ENCODE measurements around the gene RABL6. TPM values are rescaled to one million over a fixed set of nuclear protein-coding genes. Genes with fewer than 3 reads are reported as not detected.

RABL6 gene
- total RNA-seq, 3 donors from 2014 or later (not counting 1 experiment from before 2014, with no cell fraction given): 72.7 to 82.5 (median 75.9) TPM

DNA sequence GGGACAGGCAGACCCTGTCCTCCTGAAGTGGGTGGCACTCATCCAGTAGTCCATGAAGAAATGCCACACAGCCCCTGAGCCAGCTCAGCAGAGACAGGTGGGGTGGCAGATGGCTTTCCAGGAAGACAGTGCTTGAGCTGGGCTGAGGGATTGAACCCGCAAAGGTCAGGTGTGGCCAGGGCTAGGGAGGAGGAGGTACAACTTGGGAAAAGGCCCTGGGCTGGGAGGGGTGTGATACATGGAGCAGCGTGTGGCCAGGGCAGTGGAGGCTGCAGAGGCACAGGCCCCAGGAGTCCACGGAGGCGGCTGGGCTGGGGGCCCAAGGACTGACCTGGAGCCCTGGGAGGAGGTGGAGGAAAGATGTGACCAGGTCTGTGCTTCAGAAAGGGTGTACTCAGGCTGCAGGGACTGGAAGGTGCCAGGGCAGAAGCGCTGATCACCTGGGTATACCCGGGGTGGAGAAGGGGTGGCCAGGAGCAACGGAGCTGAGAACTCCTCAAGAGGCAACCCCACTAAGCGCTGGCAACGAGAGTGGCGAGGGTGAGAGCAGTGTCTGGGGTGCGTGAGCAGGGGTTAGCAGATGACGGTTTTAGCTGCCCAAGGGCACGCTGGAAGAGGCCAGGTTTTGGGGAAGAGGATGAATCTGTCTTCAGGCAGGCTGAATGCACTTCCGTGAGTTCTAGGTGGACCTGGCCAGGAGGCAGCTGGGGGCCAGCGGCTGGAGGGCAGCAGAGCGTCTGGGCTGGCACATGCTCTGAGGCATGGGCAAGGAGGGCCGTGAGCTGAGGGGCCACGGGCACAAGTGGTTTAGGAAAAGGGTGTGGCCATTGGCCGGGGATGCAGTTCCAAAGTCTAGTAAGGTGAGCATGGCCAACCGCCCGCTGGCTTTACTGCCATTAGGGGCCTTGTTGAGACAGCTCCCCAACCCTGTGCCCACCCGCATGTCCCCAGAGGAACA lies 3.9 kb upstream of the RABL6 start:
- TF ChIP-seq, protein P1, sequence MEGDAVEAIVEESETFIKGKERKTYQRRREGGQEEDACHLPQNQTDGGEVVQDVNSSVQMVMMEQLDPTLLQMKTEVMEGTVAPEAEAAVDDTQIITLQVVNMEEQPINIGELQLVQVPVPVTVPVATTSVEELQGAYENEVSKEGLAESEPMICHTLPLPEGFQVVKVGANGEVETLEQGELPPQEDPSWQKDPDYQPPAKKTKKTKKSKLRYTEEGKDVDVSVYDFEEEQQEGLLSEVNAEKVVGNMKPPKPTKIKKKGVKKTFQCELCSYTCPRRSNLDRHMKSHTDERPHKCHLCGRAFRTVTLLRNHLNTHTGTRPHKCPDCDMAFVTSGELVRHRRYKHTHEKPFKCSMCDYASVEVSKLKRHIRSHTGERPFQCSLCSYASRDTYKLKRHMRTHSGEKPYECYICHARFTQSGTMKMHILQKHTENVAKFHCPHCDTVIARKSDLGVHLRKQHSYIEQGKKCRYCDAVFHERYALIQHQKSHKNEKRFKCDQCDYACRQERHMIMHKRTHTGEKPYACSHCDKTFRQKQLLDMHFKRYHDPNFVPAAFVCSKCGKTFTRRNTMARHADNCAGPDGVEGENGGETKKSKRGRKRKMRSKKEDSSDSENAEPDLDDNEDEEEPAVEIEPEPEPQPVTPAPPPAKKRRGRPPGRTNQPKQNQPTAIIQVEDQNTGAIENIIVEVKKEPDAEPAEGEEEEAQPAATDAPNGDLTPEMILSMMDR (IDR thresholded peaks at IDR 0.05): no peak
- Histone ChIP-seq H3K4me3 (ENCODE audit: low read length) (no peak overlapping the region), H3K4me1 (ENCODE audit: control insufficient read depth, insufficient read depth, low read length) (peaks cover 44% of the 10 kb centered on the region), H3K27ac (ENCODE audit: low read length) (no peak overlapping the region), H3K36me3 (ENCODE audit: control insufficient read depth, insufficient read depth, low read length) (peaks cover 2% of the 10 kb centered on the region), H3K27me3 (ENCODE audit: control insufficient read depth, insufficient read depth, low read length) (peaks cover 13% of the 10 kb centered on the region), H3K9me3 (ENCODE audit: control insufficient read depth, insufficient read depth, low read length) (no peaks in the 10 kb centered on the region)
- Mint-ChIP-seq H3K4me1 (peaks cover 19 to 44% of the 10 kb centered on the region in 2 donors), H3K27ac (peak overlapping the region in 1 of 2 donors; percentile 20), H3K36me3 (no peaks in the 10 kb centered on the region), H3K9me3 (no peaks in the 10 kb centered on the region), H3K27me3 (ENCODE audit: low read depth in 2 of 2) (peaks cover 0 to 9% of the 10 kb centered on the region in 2 donors), H3K4me3 (peak overlapping the region; percentile 21)
- 98% methylated on average over 22 of the region's 22 CpGs for WGBS (ENCODE audit: insufficient coverage)
- ATAC-seq (no peak), DNase-seq (no peak)
- intact Hi-C loops (cut with micrococcal nuclease): no loop called here

DNA sequence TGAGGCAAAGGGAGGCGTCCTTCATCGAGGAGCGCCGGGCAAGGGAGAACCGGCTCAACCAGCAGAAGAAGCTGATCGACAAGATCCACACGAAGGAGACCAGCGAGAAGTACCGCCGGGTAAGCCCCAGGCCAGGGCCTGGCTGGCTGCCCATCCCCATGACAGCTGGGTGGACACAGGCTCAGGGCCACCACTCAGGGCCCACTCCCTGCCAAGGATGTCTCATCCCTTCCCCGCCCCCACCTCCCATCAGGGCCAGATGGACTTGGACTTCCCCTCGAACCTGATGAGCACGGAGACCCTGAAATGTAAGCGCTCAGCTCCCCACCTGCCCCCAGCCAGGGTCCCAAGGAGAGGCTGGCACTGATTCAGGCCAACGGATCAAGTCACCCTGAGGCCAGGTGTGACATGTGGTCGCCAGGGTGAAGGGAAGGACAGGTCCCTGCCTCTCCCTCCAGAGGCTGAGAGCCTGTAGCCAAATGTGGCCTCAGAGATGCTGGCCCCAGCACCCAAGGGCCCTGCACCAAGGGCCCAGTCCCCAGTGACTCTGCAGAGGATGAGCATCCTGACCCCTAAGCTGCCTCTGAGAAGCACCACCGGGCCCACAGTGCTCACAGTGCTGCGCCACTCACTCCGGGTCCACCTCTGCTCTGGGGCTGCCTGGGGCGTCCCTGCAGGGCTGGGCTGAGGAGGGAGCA lies 3.1 kb upstream of the RABL6 start:
- Mint-ChIP-seq H3K4me3 (no peak overlapping the region), H3K9me3 (no peaks in the 10 kb centered on the region), H3K36me3 (no peaks in the 10 kb centered on the region), H3K4me1 (peaks cover 26 to 45% of the 10 kb centered on the region in 2 donors), H3K27me3 (ENCODE audit: low read depth in 2 of 2) (peaks cover 0 to 9% of the 10 kb centered on the region in 2 donors), H3K27ac (no peak overlapping the region)
- DNase-seq: no peak
- ATAC-seq: no peak
- H3K27me3 ChIP-seq (ENCODE audit: control insufficient read depth, insufficient read depth, low read length): peaks cover 6% of the 10 kb centered on the region
- H3K9me3 ChIP-seq (ENCODE audit: control insufficient read depth, insufficient read depth, low read length): no peaks in the 10 kb centered on the region
- TF ChIP-seq, protein P1 (IDR thresholded peaks at IDR 0.05): no peak
- H3K4me3 ChIP-seq (ENCODE audit: low read length): no peak overlapping the region
- peaks cover 2% of the 10 kb centered on the region for H3K36me3 ChIP-seq (ENCODE audit: control insufficient read depth, insufficient read depth, low read length)
- intact Hi-C loops (cut with micrococcal nuclease): loop anchor here (5.0 kb wide), 1 partner anchor 38 kb away; the partner anchor contains the start of gene AJM1
- WGBS (ENCODE audit: insufficient coverage): 97% methylated on average over 20 of the region's 20 CpGs
- peaks cover 44% of the 10 kb centered on the region for H3K4me1 ChIP-seq (ENCODE audit: control insufficient read depth, insufficient read depth, low read length)
- no peak overlapping the region for H3K27ac ChIP-seq (ENCODE audit: low read length)

DNA sequence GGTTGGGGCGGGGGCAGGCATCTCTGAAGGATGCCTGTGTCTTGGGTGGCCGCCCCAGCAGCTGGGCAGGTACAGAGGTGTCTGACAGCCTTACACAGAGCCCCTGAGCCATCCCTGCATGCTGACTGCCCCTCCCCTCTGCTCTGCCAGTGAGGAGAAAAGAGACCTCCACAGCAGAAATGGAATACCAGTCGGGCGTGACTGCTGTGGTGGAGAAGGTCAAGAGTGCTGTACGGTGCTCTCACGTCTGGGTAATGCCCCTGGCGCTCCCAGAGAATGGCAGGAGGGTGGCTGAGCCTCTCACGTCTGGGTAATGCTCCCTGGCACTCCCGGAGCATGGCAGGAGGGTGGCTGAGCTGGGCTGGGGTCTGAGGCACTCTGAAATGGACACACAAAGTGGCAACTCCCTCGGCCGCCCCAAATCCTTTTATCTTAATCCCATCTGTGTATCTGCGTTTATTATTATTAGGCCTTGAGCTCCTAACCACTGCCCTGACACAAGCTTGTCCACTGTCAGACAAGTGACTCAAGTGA lies 2.5 kb upstream of the RABL6 start:
- TF ChIP-seq, protein P1 (IDR thresholded peaks at IDR 0.05): no peak
- Histone ChIP-seq H3K4me1 (ENCODE audit: control insufficient read depth, insufficient read depth, low read length) (peaks cover 42% of the 10 kb centered on the region), H3K9me3 (ENCODE audit: control insufficient read depth, insufficient read depth, low read length) (no peaks in the 10 kb centered on the region), H3K27ac (ENCODE audit: low read length) (no peak overlapping the region), H3K27me3 (ENCODE audit: control insufficient read depth, insufficient read depth, low read length) (peaks cover 4% of the 10 kb centered on the region), H3K4me3 (ENCODE audit: low read length) (no peak overlapping the region), H3K36me3 (ENCODE audit: control insufficient read depth, insufficient read depth, low read length) (peaks cover 2% of the 10 kb centered on the region)
- WGBS (ENCODE audit: insufficient coverage): 98% methylated on average over 12 of the region's 12 CpGs
- H3K27ac Mint-ChIP-seq: no peak overlapping the region
- peaks cover 0 to 9% of the 10 kb centered on the region in 2 donors for H3K27me3 Mint-ChIP-seq (ENCODE audit: low read depth in 2 of 2)
- no peaks in the 10 kb centered on the region for H3K36me3 Mint-ChIP-seq
- H3K4me1 Mint-ChIP-seq: peaks cover 28 to 39% of the 10 kb centered on the region in 2 donors
- intact Hi-C loops (cut with micrococcal nuclease): loop anchor here (5.0 kb wide), 1 partner anchor 37 kb away; the partner anchor contains the start of gene AJM1
- peak overlapping the region; percentile 50 for H3K4me3 Mint-ChIP-seq
- no peak for ATAC-seq
- no peaks in the 10 kb centered on the region for H3K9me3 Mint-ChIP-seq
- no peak for DNase-seq
